Amygdala (tissue), 56 donors: ENCODE data around the gene DNAJC13.

Source experiments
- DNase-seq, 56 donors: peaks; one replicate each; lab custom pipeline; 2025; lab: John Stamatoyannopoulos, UW

DNAJC13 gene

GRCh38 chr3:132461544-132461943 lies 44.2 kb downstream of the DNAJC13 start:
- DNase-seq, result no peak

- DNase-seq, result no peak
Observed at GRCh38 chr3:132464066-132464465, 46.8 kb downstream of the DNAJC13 start.

GRCh38 chr3:132469326-132469725 lies 52.0 kb downstream of the DNAJC13 start:
- DNase-seq, result no peak

- DNase-seq, result no peak
Observed at GRCh38 chr3:132486099-132486498, 68.8 kb downstream of the DNAJC13 start.

- no peak for DNase-seq
Observed at GRCh38 chr3:132488151-132488550, 70.8 kb downstream of the DNAJC13 start.

GRCh38 chr3:132499071-132499470 lies 81.8 kb downstream of the DNAJC13 start:
- no peak for DNase-seq

GRCh38 chr3:132503559-132503958 lies 86.3 kb downstream of the DNAJC13 start:
- DNase-seq, result no peak

- no peak for DNase-seq
Observed at GRCh38 chr3:132504375-132504933, 87.2 kb downstream of the DNAJC13 start.

- no peak for DNase-seq
Observed at GRCh38 chr3:132507657-132508056, 90.4 kb downstream of the DNAJC13 start.

GRCh38 chr3:132509096-132509495 lies 91.8 kb downstream of the DNAJC13 start:
- DNase-seq, result no peak

- no peak for DNase-seq
Observed at GRCh38 chr3:132509506-132509905, 92.2 kb downstream of the DNAJC13 start.

- no peak for DNase-seq
Observed at GRCh38 chr3:132513057-132513456, 95.8 kb downstream of the DNAJC13 start.

- no peak for DNase-seq
Observed at GRCh38 chr3:132517311-132517710, 100.0 kb downstream of the DNAJC13 start.

GRCh38 chr3:132519914-132520313 lies 102.6 kb downstream of the DNAJC13 start:
- DNase-seq, result no peak

- no peak for DNase-seq
Observed at GRCh38 chr3:132521901-132522300, 104.6 kb downstream of the DNAJC13 start.

GRCh38 chr3:132522353-132522752 lies 105.1 kb downstream of the DNAJC13 start:
- no peak for DNase-seq

- no peak for DNase-seq
Observed at GRCh38 chr3:132530624-132531023, 113.3 kb downstream of the DNAJC13 start.

- peak in 39 of 56 donors; percentile 2 to 77 (median 19) for DNase-seq
Observed at GRCh38 chr3:132535575-132536441, 118.5 kb downstream of the DNAJC13 start.

GRCh38 chr3:132536442-132537153 lies 119.3 kb downstream of the DNAJC13 start:
- no peak for DNase-seq

GRCh38 chr3:132537297-132537696 lies 120.0 kb downstream of the DNAJC13 start:
- DNase-seq, result no peak

GRCh38 chr3:132538072-132538471 lies 120.8 kb downstream of the DNAJC13 start:
- DNase-seq, result no peak
